MM.1S (cell line): ENCODE results near the gene TMEM150B.

Experiments
- DNase-seq: peaks from one replicate; pipeline ENCODE4 v3.0.0-alpha.2; 2015
- H2AFZ ChIP-seq: fragments of 300-600 bp; sonication (generic); 2 replicates; pipeline ENCODE4 v1.6.0; 2016; ENCODE audit warnings: antibody characterized with exemption, low read length
- H3F3A ChIP-seq: fragments of 300-600 bp; sonication (generic); 2 replicates; pipeline ENCODE4 v1.6.1; 2016; ENCODE audit warnings: mild to moderate bottlenecking, antibody characterized with exemption, low read length, moderate library complexity, mixed read lengths; ENCODE audit not compliant: insufficient read depth
- H3K27ac ChIP-seq: fragments of 300-600 bp; sonication (generic); 2 replicates; pipeline ENCODE4 v1.5.1; 2016; ENCODE audit warnings: mild to moderate bottlenecking, low read length
- H3K27me3 ChIP-seq: fragments of 300-600 bp; sonication (generic); replicated peaks from 2 replicates; pipeline ENCODE4 v1.6.0; 2016; ENCODE audit warnings: low read length; ENCODE audit not compliant: insufficient read depth
- H3K36me3 ChIP-seq: fragments of 300-600 bp; sonication (generic); replicated peaks from 2 replicates; pipeline ENCODE4 v1.6.1; 2016; ENCODE audit warnings: mild to moderate bottlenecking, low read length, mixed read lengths; ENCODE audit not compliant: insufficient read depth
- H3K4me1 ChIP-seq: fragments of 300-600 bp; sonication (generic); 2 replicates; pipeline ENCODE4 v1.6.1; 2016; ENCODE audit warnings: low read length, mixed read lengths
- H3K4me2 ChIP-seq: fragments of 300-600 bp; sonication (generic); 2 replicates; pipeline ENCODE4 v1.6.0; 2016; ENCODE audit warnings: low read depth, low read length
- H3K4me3 ChIP-seq: fragments of 300-600 bp; sonication (generic); 2 replicates; pipeline ENCODE4 v1.5.1; 2016; ENCODE audit warnings: low read length, mixed read lengths
- H3K79me2 ChIP-seq: fragments of 300-600 bp; sonication (generic); 2 replicates; pipeline ENCODE4 v1.6.1; 2016; ENCODE audit warnings: mixed run types, low read length, mixed read lengths
- H3K9ac ChIP-seq: fragments of 300-600 bp; sonication (generic); 2 replicates; pipeline ENCODE4 v1.6.1; 2016; ENCODE audit warnings: low read length, mixed read lengths
- H3K9me2 ChIP-seq: fragments of 300-600 bp; sonication (generic); replicated peaks from 2 replicates; pipeline ENCODE4 v1.6.1; 2016; ENCODE audit warnings: mild to moderate bottlenecking, low read length, mixed read lengths; ENCODE audit not compliant: insufficient read depth
- H3K9me3 ChIP-seq: fragments of 300-600 bp; sonication (generic); replicated peaks from 2 replicates; pipeline ENCODE4 v1.6.1; 2016; ENCODE audit warnings: mild to moderate bottlenecking, low read length, mixed read lengths; ENCODE audit not compliant: insufficient read depth
- H4K20me1 ChIP-seq: fragments of 300-600 bp; sonication (generic); 2 replicates; pipeline ENCODE4 v1.6.1; 2016; ENCODE audit warnings: mild to moderate bottlenecking, low read length, moderate library complexity, mixed read lengths; ENCODE audit not compliant: insufficient read depth
- CTCF ChIP-seq: fragments of 300-600 bp; sonication (generic); IDR thresholded peaks from 2 replicates; pipeline ENCODE4 v1.5.1; 2016; ENCODE audit warnings: antibody characterized with exemption, low read length, mixed read lengths
- EZH2 ChIP-seq: fragments of 300-600 bp; sonication (generic); optimal IDR thresholded peaks from 2 replicates; pipeline ENCODE3; 2017; ENCODE audit warnings: low read depth, mild to moderate bottlenecking, antibody characterized with exemption, low read length, mixed read lengths
- EZH2phosphoT487 ChIP-seq: fragments of 300-600 bp; sonication (generic); IDR thresholded peaks from 2 replicates; pipeline ENCODE4 v1.6.1; 2018; ENCODE audit warnings: antibody characterized with exemption, low read length

TMEM150B gene

GRCh38 chr19:55277494-55277893 lies 47.6 kb downstream of the TMEM150B start:
- H3K4me1 ChIP-seq: peaks cover 44% of the 10 kb centered on the region
- H3K79me2 ChIP-seq: peaks cover 35% of the 10 kb centered on the region
- 0 out of 2 replicates have a peak overlapping the region, but pooled peaks have one; percentile 40 for H3K4me3 ChIP-seq
- no peaks in the 10 kb centered on the region for H3K9me3 ChIP-seq
- peaks cover 34% of the 10 kb centered on the region for H3F3A ChIP-seq
- no peaks in the 10 kb centered on the region for H3K27me3 ChIP-seq
- peak overlapping the region; percentile 86 for H3K4me2 ChIP-seq
- H3K27ac ChIP-seq: peak overlapping the region; percentile 88
- H2AFZ ChIP-seq: no peak overlapping the region
- no peak for DNase-seq
- TF ChIP-seq CTCF (no peak), EZH2phosphoT487 (no peak), EZH2 (no peak)
- no peaks in the 10 kb centered on the region for H4K20me1 ChIP-seq
- peak overlapping the region; percentile 53 for H3K9ac ChIP-seq
- H3K36me3 ChIP-seq: no peaks in the 10 kb centered on the region
- H3K9me2 ChIP-seq: no peaks in the 10 kb centered on the region

DNA sequence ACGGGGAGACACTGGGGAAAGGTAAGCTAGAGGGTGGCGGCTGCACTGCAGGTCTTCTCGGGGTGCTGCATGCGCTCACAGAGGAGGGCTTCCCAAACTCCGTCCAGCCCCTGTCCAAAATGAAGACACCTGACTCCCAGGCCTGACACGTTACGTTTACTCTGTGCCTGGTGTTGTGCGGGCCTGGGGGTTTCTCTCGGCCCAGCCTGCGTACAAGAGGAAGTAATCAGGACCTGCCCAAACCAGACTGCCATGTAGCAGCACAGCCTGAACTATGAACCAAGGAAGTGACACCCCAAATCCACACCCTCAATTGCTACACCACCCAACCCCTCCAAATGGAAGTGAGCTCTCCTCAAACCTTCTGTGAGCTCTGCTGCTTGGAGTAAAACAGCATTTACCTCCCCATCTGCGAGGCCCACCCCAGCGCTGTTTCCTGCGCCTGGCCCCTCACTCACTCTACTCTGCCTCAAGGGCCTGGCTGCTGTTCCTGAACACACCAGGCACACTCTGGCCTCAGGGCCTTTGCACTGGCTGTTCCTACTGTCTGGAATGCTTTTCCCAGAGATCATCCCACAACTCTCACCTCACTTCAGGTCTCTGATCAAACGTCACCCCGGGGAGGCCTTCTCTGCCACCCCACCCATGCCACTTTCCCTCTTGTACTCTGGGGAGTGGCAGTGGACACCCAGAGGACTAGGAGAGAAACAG lies 48.3 kb downstream of the TMEM150B start:
- Histone ChIP-seq H3K36me3 (no peaks in the 10 kb centered on the region; the same call in 1 of the 2 replicates), H3F3A (peaks cover 34% of the 10 kb centered on the region), H3K4me3 (peak overlapping the region; percentile 40), H3K9me3 (no peaks in the 10 kb centered on the region), H3K27me3 (no peaks in the 10 kb centered on the region), H4K20me1 (no peaks in the 10 kb centered on the region), H3K4me2 (peak overlapping the region; percentile 86), H3K4me1 (peaks cover 44% of the 10 kb centered on the region), H3K9me2 (no peaks in the 10 kb centered on the region), H2AFZ (0 out of 2 replicates have a peak overlapping the region, but pooled peaks have one; percentile 10), H3K9ac (peak overlapping the region; percentile 53), H3K79me2 (peaks cover 35% of the 10 kb centered on the region), H3K27ac (peak overlapping the region; percentile 88)
- TF ChIP-seq EZH2phosphoT487 (no peak), EZH2 (no peak), CTCF (no peak)
- DNase-seq: no peak

DNA sequence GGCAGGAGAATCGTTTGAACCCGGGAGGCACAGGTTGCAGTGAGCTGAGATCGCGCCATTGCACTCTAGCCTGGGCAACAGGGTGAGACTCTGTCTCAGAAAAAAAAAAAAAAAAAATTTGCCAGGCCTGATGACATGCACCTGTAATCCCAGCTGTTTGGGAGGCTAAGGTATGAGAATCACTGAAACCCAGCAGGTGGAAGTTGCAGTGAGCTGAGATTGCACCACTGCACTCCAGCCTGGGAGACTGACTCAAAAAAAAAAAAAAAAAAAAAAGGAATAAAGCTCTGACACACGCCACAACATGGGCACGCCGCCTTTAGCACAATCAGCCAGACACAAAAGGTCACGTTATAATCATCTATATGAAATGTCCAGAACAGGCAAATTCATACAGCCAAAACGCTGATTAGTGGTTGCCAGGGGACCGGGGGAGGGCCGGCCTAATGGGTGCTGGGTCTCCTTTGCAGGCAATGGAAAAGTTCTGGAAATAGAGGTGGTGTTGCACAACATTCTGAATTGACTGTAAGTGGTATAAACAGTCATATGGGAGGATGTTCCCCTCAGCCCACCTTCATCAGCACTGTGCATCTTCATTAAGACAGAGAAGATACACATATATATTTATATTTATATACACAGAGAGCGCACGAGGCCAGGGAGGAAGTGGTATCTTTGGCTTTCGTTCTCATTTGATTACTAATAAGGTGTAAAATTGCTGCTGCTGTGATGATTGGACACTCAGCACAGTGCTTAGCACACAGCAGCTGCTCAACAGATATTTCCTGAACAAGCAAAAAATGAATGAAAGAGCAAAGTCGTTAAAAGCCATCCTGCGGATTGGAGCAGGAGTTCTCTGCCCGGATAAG lies 49.1 kb downstream of the TMEM150B start:
- peak overlapping the region; percentile 53 for H3K9ac ChIP-seq
- no peaks in the 10 kb centered on the region for H3K9me2 ChIP-seq
- peaks cover 31% of the 10 kb centered on the region for H3F3A ChIP-seq
- no peaks in the 10 kb centered on the region; the same call in 1 of the 2 replicates for H3K36me3 ChIP-seq
- H2AFZ ChIP-seq: 0 out of 2 replicates have a peak overlapping the region, but pooled peaks have one; percentile 10
- no peaks in the 10 kb centered on the region for H4K20me1 ChIP-seq
- peaks cover 38% of the 10 kb centered on the region for H3K4me1 ChIP-seq
- peak overlapping the region; percentile 88 for H3K27ac ChIP-seq
- peak overlapping the region; percentile 86 for H3K4me2 ChIP-seq
- peaks cover 35% of the 10 kb centered on the region for H3K79me2 ChIP-seq
- peak overlapping the region; percentile 40 for H3K4me3 ChIP-seq
- H3K9me3 ChIP-seq: no peaks in the 10 kb centered on the region
- no peak for TF ChIP-seq CTCF
- TF ChIP-seq EZH2phosphoT487: no peak
- TF ChIP-seq EZH2: no peak
- peak; percentile 82 for DNase-seq
- no peaks in the 10 kb centered on the region for H3K27me3 ChIP-seq
